ENCODE results near the gene CLTB.
A peak's percentile ranks its signal among the peaks of the same experiment; 100 is the strongest.

The CLTB gene

DNA sequence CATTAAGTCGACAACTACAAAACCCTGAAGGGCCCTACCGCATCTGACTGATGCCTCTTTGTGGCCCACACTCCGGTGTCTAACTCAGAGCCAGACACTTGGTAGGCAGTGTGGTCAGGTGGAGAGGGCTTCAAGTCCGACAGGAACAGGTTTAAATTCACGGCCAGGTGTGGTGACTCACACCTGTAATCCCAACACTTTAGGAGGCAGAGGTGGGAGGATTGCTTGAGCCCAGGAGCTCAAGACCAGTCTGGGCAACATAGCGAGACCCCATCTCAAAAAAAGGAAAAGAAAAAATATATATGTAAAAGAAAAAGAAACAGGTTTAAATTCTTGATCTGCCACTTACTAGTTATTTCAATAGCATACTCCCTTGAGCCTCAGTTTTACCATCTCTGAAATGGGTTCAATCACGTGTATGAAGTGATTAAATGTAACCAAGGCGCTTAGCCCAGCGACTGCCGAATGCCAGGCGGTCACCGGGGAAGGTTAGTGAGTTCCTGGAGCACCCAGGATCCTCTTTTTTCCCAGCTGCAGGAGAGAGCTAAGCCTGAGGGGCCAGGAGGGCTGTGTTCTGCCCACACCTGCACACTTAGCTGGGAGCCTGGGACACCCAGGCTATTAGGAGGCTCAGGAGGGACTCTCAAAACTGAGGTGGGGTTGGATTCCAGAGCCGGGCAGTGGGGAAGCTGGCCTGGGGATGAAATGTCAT is 943 bp downstream of the CLTB start:
- TF ChIP-seq, protein P1, sequence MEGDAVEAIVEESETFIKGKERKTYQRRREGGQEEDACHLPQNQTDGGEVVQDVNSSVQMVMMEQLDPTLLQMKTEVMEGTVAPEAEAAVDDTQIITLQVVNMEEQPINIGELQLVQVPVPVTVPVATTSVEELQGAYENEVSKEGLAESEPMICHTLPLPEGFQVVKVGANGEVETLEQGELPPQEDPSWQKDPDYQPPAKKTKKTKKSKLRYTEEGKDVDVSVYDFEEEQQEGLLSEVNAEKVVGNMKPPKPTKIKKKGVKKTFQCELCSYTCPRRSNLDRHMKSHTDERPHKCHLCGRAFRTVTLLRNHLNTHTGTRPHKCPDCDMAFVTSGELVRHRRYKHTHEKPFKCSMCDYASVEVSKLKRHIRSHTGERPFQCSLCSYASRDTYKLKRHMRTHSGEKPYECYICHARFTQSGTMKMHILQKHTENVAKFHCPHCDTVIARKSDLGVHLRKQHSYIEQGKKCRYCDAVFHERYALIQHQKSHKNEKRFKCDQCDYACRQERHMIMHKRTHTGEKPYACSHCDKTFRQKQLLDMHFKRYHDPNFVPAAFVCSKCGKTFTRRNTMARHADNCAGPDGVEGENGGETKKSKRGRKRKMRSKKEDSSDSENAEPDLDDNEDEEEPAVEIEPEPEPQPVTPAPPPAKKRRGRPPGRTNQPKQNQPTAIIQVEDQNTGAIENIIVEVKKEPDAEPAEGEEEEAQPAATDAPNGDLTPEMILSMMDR (IDR thresholded peaks at IDR 0.05; ENCODE audit: low read depth, low read length) = no peak
- H3K4me3 ChIP-seq (ENCODE audit: low read depth, low read length) = peak overlapping the region; percentile 91

DNA sequence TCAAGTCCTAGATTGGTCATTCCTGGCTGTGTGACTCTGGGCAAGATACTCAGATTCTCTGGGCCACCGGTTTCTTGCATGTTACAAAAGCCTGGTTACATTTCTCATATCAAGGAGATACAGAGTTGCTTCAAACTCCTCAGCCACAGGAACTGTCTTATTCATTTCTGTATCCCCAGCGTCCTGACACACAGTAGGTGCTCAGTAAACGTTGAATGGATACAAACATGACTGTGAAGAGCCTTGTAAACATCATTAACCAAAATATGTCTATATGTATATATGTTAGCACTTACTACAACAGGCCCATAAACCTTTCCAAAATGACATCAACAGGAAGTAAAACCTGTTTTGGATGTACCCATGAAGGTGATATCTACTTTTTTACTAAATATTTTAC is 1.6 kb downstream of the CLTB start:
- TF ChIP-seq, protein P1 (IDR thresholded peaks at IDR 0.05; ENCODE audit: low read depth, low read length) = no peak
- H3K4me3 ChIP-seq (ENCODE audit: low read depth, low read length) = peak overlapping the region; percentile 91

DNA sequence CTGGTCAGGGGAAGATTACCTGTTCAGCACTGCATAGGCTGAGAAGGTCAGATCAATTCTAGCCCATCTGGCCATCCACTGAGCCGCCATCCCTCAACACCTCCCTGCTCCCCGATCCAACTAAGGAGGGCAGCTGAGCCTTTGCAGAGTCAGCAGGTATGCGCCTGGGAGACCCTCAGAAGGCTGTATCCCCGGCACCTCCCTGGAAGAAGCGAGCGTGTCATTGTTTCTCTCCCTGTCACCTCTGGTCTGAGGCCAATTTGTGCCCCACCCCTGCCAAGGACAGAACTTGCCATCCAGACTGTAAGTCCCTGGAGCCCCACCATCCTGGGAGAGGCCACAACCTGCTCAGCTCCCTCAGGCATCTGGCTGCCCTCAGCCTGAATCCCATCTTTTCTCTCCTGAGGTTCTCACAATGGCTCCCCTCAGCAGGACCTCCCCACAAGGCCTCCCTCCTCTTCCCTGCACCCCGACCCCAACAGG is 2.6 kb downstream of the CLTB start:
- TF ChIP-seq, protein P1 (IDR thresholded peaks at IDR 0.05; ENCODE audit: low read depth, low read length) = no peak
- H3K4me3 ChIP-seq (ENCODE audit: low read depth, low read length) = no peak overlapping the region

DNA sequence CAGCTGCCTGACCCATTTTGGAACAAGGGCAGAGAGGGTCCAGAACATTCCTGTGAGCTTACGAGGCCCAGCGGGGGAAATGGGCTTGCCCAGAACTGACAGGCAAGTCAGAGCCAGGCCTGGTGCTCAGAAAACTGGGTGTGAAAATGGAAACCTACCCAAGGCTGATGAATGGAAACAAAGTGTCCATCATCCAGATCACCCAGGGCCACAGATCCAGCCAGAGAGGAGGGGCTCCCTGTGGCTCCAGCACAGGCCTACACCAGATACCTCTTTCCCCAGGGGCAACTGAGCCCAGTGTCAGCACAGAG is 3.1 kb downstream of the CLTB start:
- no peak overlapping the region for H3K4me3 ChIP-seq (ENCODE audit: low read depth, low read length)
- TF ChIP-seq, protein P1 (IDR thresholded peaks at IDR 0.05; ENCODE audit: low read depth, low read length) = no peak

DNA sequence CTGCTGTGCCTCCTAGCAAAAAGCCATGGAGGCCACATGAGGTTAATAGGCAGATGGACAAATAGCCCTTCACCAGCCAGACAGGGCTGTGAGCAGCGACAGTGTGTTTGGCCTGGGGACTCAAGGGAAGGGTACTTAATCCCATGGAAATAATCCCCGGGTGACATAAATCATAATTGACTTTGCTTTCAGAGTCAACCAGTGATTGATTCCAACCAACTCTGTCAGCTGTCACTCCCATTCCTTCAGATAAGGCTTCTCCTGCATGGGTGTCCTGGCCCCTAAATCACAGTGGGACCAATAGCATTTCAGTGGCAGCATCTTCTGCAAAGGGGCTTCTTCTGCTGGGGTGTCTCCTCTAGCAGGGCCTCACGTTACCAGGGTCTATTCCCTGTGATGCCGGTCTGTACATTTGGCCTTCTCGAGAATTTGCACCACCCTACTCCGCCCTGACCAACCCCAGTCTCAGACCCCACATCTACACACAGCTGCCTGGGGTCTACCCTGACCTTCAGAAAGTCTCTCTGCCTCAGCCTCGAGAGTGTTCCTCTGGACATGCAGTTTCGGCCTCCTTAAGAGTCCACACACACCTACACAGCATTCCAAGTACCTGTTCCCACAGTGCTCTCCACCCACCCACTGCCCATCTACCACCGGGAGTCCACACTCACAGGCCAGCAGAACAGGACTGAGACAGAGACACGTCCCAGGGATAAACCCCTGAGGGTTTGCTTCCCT is 3.7 kb downstream of the CLTB start:
- H3K4me3 ChIP-seq (ENCODE audit: low read depth, low read length) = no peak overlapping the region
- TF ChIP-seq, protein P1 (IDR thresholded peaks at IDR 0.05; ENCODE audit: low read depth, low read length) = no peak

DNA sequence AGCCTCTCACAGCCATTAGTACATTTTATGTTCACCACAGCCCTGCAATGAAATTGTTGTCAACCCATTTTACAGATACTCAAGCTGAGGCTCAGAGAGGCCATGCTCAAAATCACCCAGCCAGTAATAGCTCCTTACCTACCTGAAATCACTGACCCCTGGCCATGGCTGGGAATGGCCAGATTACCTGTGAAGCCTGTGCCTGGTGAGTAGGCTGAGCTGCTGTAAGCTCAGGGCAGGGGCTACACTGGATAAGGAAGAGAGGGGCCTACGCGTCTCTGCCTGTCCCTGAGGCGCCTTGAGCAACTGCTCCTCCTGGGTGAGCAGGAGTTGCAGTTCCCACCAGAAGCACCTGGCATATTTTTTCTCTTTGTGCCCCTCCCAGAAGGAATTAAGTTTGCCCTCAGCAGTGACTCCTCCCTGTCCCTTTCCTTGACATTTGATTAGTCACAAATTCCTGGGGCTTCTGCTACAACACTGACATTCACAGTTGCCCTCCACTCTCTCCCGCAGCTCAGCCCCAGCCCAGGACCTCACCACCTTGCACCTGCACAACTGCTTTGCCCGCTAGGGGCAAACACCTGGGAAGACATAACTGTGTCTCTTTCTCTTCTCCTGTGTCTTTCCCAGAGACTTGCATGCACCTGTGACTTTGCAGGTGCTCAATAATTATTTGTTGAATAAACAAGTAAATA is 5.7 kb downstream of the CLTB start:
- no peak overlapping the region for H3K4me3 ChIP-seq (ENCODE audit: low read depth, low read length)
- TF ChIP-seq, protein P1 (IDR thresholded peaks at IDR 0.05; ENCODE audit: low read depth, low read length) = no peak

DNA sequence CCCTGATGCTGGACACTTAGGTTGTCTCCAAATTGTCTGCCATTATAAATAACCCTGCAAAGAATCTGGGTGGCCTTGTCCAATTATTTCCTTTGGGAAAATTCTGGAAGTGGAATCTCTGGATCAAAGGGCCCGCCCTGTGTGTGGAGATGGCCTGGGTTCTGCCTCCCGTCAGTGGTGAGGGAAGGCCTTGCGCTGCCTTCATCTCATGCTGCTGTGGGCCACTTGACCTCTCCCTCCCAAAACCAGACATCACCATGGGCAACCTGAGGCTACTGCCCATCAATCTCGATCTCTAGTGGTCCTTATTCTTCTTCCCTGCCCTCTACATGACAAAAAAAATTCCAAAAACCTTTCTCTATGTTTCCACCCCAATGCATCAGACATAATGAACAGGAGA is 6.6 kb downstream of the CLTB start:
- TF ChIP-seq, protein P1 (IDR thresholded peaks at IDR 0.05; ENCODE audit: low read depth, low read length) = no peak

More for the DNA sequence above, 6.6 kb downstream of the CLTB start:
- no peak overlapping the region for H3K4me3 ChIP-seq (ENCODE audit: low read depth, low read length)

All from WI38 (cell line).